Anterior cingulate cortex (tissue), 58 donors: ENCODE results near the gene CXCL11.
"Not testable (repeated sequence)": the region's sequence is repeated elsewhere in the genome, so short reads cannot be mapped to it uniquely, and the experiment has no call there.

Experiments
- DNase-seq, 58 donors: peaks; one replicate each; lab custom pipeline; 2025; lab: John Stamatoyannopoulos, UW

Gene CXCL11

DNA sequence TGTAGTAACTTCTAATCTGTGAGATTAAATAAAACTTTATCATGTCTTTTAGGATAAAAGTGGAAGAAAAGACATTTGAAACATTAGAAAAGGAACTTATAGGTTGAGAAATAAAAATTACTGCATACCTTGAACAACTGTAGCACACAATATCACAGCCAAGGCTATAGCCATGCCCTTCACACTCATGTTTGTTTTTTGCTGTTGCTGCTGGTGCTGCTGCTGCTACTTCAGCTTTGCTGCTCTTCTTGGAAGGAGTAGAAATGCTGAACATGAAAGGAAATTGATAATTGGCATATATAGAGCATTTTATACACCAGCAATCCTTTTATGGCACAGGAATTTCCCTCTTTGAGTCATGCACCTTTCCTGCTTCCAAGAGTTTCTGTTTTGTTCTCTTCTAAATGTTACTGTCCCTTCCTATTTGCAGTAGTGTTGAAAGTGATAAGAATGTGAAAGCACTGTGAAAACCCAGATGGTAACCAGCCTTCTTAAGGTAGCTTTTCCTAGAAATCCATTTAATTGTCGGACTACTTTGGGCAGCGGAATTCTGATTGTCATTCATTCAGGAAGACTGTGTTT is at the start of gene CXCL11:
Gene CXCL11 (minus strand): TSS at position 272 of the 582 bp plus-strand sequence. CDS start 83 bp downstream, at position 189.
- DNase-seq, result no peak

GRCh38 chr4:76084542-76084941 is 48.7 kb upstream of the CXCL11 start:
- DNase-seq, result no peak

DNA sequence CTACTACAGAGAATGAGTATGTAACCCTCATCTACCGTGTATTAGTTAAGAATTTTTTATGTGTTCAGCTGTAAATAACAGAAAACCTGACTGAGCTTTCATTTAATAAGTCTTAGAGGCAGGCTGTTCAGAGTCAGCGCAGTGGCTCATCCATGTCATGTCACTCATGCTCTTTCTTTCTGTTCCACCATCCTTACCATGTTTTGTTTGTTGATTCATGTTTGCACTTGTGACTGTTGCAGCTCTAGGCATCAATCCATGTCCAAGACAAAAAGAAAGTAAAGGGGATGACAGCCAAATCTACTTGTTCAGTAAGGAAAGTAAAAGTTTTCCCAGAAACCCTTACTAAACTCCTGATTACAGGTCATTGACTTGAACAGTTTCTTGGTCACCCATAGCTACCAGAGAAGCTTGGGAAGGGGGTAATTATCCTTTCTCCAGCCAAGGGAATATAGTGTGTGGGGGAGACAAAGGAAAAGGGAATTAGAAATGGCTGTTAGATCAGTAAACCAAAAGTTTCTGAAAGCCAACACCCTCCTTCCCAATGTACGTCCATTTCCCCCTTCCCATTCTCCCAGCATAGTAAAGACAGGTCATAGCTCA is 47.6 kb upstream of the CXCL11 start:
- DNase-seq, result no peak

- DNase-seq, result peak in 1 of 58 donors; percentile 1
Observed at GRCh38 chr4:76078033-76078613, 42.3 kb upstream of the CXCL11 start.

GRCh38 chr4:76074993-76075600 is 39.2 kb upstream of the CXCL11 start:
- peak in 1 of 58 donors; percentile 6 for DNase-seq

- peak in 19 of 58 donors; percentile 3 to 39 (median 17) for DNase-seq
Observed at GRCh38 chr4:76074468-76074867, 38.6 kb upstream of the CXCL11 start, which contains the start of gene ART3. ART3 (plus strand) TSS chr4:76074709; CDS start chr4:76075890, 1,181 bp downstream.

GRCh38 chr4:76072760-76073159 is 36.9 kb upstream of the CXCL11 start:
- no peak for DNase-seq

DNA sequence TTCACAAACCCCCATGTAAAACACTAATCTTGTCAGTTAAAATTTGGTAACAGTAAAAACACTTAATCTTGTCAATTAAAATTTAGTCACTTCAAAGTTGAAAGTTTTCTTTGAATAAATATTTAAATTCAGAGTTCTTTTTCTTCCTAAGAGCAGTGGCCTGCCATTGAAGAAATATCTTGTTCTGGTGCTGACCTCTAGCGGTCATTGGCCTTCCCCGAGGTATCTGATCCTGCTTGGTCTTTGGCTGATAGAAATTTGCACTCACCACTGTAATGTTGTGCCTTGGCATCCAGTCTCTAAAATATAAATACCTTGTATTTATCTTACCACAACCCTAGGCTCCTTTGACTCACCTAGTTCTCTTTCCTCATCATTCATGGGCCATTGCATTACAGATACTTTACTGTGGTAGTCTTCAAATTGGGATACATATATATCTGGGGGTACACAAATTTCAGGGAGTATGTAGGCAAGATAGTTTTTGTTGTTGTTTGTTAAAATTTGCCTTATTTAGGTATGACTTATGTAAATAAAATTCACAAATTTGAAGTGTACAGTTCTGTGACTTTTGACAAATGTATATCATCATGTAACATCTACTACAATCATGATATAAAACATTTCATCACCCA is 31.9 kb upstream of the CXCL11 start:
- DNase-seq, result peak in 50 of 58 donors; percentile 0 to 77 (median 36)

DNA sequence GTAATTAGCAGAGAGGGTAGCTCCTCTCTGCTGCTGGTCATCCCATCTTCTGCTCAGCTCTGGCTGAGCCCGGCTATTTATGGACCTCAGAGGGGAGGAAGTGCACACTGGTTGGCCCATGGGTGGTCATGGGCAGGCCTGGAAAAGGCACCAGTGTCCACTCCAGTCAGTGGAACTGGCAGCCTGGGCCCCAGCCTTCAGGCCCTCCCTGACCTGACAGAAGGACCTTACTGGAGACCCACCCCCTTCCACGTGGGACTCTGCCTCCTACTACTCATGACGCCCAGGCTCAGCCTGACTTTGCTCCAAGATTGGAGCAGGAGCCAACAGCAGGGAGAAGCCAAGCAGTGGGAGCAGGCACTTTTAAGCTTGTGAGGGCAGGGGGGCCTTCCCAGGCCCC is 30.7 kb upstream of the CXCL11 start:
- DNase-seq, result no peak

- no peak for DNase-seq
Observed at GRCh38 chr4:76061982-76062381, 26.1 kb upstream of the CXCL11 start.

- no peak for DNase-seq
Observed at GRCh38 chr4:76061421-76061820, 25.6 kb upstream of the CXCL11 start.

GRCh38 chr4:76060506-76060905 is 24.6 kb upstream of the CXCL11 start:
- no peak for DNase-seq

GRCh38 chr4:76059750-76060149 is 23.9 kb upstream of the CXCL11 start:
- no peak for DNase-seq

DNA sequence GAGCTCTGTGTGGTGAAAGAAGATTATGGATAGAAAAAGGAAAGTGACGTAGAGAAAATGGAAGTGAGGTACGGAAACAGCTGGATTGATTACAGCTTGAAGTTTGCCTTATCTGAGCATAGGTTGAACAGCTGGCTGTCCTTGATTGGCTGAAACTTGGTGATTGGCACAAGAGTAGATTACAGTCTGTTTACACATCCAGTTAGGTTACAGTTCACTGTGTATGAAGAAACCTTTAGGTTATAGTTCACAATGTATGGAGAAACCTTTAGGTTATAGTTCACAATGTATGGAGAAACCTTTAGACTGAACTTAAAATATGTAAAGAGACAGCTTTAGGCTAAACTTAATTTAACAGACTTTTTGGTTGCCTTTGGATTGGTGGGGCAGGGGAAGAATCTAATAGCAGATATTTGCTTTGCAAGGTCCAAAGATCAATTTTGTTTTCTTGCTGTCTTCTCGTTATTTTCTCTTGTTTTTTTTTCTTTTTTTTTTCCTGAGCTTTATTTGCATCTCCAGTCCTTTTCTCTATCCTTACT is 23.1 kb upstream of the CXCL11 start:
- DNase-seq, result no peak

DNA sequence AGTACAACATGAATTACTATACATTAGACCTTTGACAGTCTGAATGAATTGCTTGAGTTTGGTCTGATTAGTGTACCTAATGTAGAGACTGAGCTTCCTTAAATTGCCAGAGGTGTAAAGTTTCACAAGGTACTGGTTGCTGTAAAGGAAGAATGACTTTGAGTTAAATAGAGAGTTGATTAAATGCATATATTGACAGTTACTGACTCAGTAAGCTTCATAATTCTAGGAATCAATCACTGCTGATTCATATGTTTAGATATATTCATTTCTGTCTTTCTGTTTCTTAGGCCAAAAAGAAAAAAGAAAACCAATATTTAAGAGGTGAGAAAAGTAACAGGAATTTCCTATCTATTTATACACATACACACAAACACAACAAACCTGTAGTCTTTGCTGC is 22.4 kb upstream of the CXCL11 start:
- no peak for DNase-seq

DNA sequence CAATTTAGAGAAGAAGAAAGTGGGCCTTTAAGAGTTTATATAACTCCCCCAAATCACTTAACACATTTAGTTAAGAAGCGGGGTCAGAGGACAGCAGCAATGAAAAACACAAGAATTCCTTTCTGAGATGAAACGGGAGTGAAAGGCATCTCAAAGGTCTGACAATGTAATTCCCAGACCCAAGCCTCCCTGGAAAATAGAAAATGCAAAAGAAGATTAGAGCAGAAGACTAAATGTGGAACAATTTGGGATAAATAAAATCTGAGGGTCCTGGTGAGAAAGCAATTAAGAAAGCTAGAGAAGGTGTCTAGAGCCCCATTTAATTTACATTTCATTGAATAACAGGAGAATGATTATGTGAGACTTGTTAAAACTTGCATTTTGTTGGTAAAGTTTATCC is 19.6 kb upstream of the CXCL11 start:
- DNase-seq, result no peak

DNA sequence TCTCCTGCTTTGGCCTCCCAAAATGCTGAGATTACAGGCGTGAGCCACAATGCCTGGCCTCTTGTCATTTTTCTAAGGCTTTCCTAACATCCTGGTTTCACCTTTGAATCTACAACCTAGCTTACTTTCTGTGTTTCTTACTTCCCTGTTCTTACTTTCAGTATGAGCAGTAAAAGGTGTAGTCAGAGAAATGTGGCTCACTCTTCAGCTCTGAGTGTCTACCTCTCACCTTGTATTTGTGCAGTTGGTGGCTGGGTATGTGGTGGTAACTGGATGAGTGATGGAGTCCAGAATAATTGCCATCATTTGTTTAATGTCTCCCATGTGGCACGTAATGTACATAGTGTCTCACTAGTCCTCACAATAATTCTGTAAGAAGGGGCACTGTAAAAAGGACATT is 19.1 kb upstream of the CXCL11 start:
- DNase-seq, result no peak

- DNase-seq, result no peak
Observed at GRCh38 chr4:76053730-76054129, 17.9 kb upstream of the CXCL11 start.

- not testable (repeated sequence) for DNase-seq
Observed at GRCh38 chr4:76050560-76051050, 14.7 kb upstream of the CXCL11 start.

DNA sequence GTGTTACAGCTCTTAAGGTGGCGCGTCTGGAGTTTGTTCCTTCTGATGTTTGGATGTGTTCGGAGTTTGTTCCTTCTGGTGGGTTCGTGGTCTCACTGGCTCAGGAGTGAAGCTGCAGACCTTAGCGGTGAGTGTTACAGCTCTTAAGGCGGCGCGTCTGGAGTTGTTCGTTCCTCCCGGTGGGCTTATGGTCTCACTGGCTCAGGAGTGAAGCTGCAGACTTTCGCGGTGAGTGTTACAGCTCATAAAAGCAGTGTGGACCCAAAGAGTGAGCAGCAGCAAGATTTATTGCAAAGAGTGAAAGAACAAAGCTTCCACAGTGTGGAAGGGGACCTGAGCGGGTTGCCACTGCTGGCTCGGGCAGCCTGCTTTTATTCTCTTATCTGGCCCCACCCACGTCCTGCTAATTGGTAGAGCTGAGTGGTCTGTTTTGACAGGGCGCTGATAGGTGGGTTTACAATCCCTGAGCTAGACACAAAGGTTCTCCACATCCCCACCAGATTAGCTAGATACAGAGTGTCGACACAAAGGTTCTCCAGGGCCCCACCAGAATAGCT is 14.1 kb upstream of the CXCL11 start:
- DNase-seq, result not testable (repeated sequence)
